ENCODE results near the gene RASA3. TPM values are rescaled to one million over a fixed set of nuclear protein-coding genes. Genes with fewer than 3 reads are reported as not detected.

RASA3 gene
- total RNA-seq, 4 donors from 2014 or later, result 29.5 to 38.1 (median 34.6) TPM

GRCh38 chr13:113968463-113969310 is 163.7 kb downstream of the RASA3 start:
- intact Hi-C loops (cut with DNase I), result no loop called here
- Histone ChIP-seq H3K4me1 (peaks cover 17 to 34% (median 29%) of the 10 kb centered on the region in 4 donors), H3K27me3 (no peaks in the 10 kb centered on the region), H3K9me3 (no peaks in the 10 kb centered on the region), H3K27ac (replicated peaks in 1 of 4) (peak overlapping the region in 1 of 4 donors; percentile 1), H3K4me3 (no peak overlapping the region), H3K36me3 (peaks cover 0 to 16% (median 6%) of the 10 kb centered on the region in 4 donors)
- 96% methylated on average over 15 of the region's 17 CpGs for WGBS
- no peak for TF ChIP-seq EP300 (IDR thresholded peaks at IDR 0.05)
- TF ChIP-seq POLR2AphosphoS5 (IDR thresholded peaks at IDR 0.05), result no peak
- no peak for TF ChIP-seq CTCF (IDR thresholded peaks at IDR 0.05)
- no peak for DNase-seq (ENCODE audit: extremely low spot score)

GRCh38 chr13:113967729-113968462 is 164.5 kb downstream of the RASA3 start:
- no peak for DNase-seq (ENCODE audit: extremely low spot score)
- Histone ChIP-seq H3K36me3 (peaks cover 0 to 11% (median 3%) of the 10 kb centered on the region in 4 donors), H3K4me1 (peaks cover 17 to 34% (median 29%) of the 10 kb centered on the region in 4 donors), H3K27ac (replicated peaks in 1 of 4) (no peak overlapping the region), H3K4me3 (no peak overlapping the region), H3K27me3 (no peaks in the 10 kb centered on the region), H3K9me3 (no peaks in the 10 kb centered on the region)
- TF ChIP-seq POLR2A (IDR thresholded peaks at IDR 0.05; ENCODE audit: low read depth) (no peak), EP300 (IDR thresholded peaks at IDR 0.05) (no peak), CTCF (IDR thresholded peaks at IDR 0.05) (no peak), POLR2AphosphoS5 (IDR thresholded peaks at IDR 0.05) (no peak)
- 98% methylated on average over 6 of the region's 20 CpGs for WGBS
- intact Hi-C loops (cut with DNase I), result no loop called here

- Histone ChIP-seq H3K27ac (replicated peaks in 1 of 4) (no peak overlapping the region), H3K4me1 (peaks cover 17 to 27% (median 25%) of the 10 kb centered on the region in 4 donors), H3K27me3 (no peaks in the 10 kb centered on the region), H3K4me3 (no peak overlapping the region), H3K9me3 (no peaks in the 10 kb centered on the region), H3K36me3 (peaks cover 0 to 11% (median 3%) of the 10 kb centered on the region in 4 donors)
- TF ChIP-seq EP300 (IDR thresholded peaks at IDR 0.05) (no peak), POLR2AphosphoS5 (IDR thresholded peaks at IDR 0.05) (no peak), CTCF (IDR thresholded peaks at IDR 0.05) (no peak), POLR2A (IDR thresholded peaks at IDR 0.05; ENCODE audit: low read depth) (no peak)
- 94% methylated on average over 6 of the region's 9 CpGs for WGBS
- intact Hi-C loops (cut with DNase I), result no loop called here
- no peak for DNase-seq (ENCODE audit: extremely low spot score)
These were observed 165.2 kb downstream of the RASA3 start for GRCh38 chr13:113967206-113967720.

- Histone ChIP-seq H3K4me1 (peaks cover 12 to 17% (median 15%) of the 10 kb centered on the region in 4 donors), H3K9me3 (no peaks in the 10 kb centered on the region), H3K36me3 (peaks cover 0 to 11% (median 3%) of the 10 kb centered on the region in 4 donors), H3K27ac (replicated peaks in 1 of 4) (no peak overlapping the region), H3K27me3 (no peaks in the 10 kb centered on the region), H3K4me3 (no peak overlapping the region)
- no peak for DNase-seq (ENCODE audit: extremely low spot score)
- WGBS, result 94% methylated on average over 5 of the region's 5 CpGs
- TF ChIP-seq POLR2AphosphoS5 (IDR thresholded peaks at IDR 0.05), result no peak
- no peak for TF ChIP-seq EP300 (IDR thresholded peaks at IDR 0.05)
- TF ChIP-seq CTCF (IDR thresholded peaks at IDR 0.05), result no peak
- no peak for TF ChIP-seq POLR2A (IDR thresholded peaks at IDR 0.05; ENCODE audit: low read depth)
- intact Hi-C loops (cut with DNase I), result no loop called here
These were observed 166.2 kb downstream of the RASA3 start for GRCh38 chr13:113965968-113966884.

All from esophagus muscularis mucosa (tissue), 4 donors.